ENCODE results near the gene SORCS2. TPM values are rescaled to one million over a fixed set of nuclear protein-coding genes. Genes with fewer than 3 reads are reported as not detected.

The SORCS2 gene
- polyA plus RNA-seq, 1 donor (not counting 4 experiments of a cell fraction or from before 2014, with no cell fraction given): 0.09 TPM

- Histone ChIP-seq H3K4me2 (ENCODE audit: control insufficient read depth, extremely low read depth, insufficient read depth, low read depth, low read length) (no peak overlapping the region), H3K36me3 (ENCODE audit: control insufficient read depth in 2 of 2, extremely low read depth in 1 of 2, insufficient read depth in 2 of 2, low read length in 2 of 2) (no peaks in the 10 kb centered on the region), H3K4me1 (ENCODE audit: control insufficient read depth, extremely low read depth, insufficient read depth, low read length) (no peaks in the 10 kb centered on the region), H3K4me3 (ENCODE audit: control insufficient read depth in 2 of 3, extremely low read depth in 1 of 3, insufficient read depth in 2 of 3, low read depth in 1 of 3, low read length in 3 of 3) (no peak overlapping the region), H3K9me1 (ENCODE audit: control insufficient read depth, extremely low read depth, insufficient read depth, low read length) (no peaks in the 10 kb centered on the region), H3K79me2 (ENCODE audit: control insufficient read depth, insufficient read depth, low read length) (no peaks in the 10 kb centered on the region), H3K9ac (ENCODE audit: control insufficient read depth, extremely low read depth, insufficient read depth, low read length) (no peak overlapping the region), H3K9me3 (ENCODE audit: control insufficient read depth, low read depth, low read length) (no peaks in the 10 kb centered on the region), H4K20me1 (ENCODE audit: control insufficient read depth, extremely low read depth, insufficient read depth, low read length) (no peaks in the 10 kb centered on the region), H3K27me3 (ENCODE audit: control insufficient read depth, extremely low read depth, insufficient read depth, low read length) (no peaks in the 10 kb centered on the region), H2AFZ (ENCODE audit: control insufficient read depth, low read length) (no peak overlapping the region), H3K27ac (ENCODE audit: control insufficient read depth, insufficient read depth, low read length) (no peak overlapping the region)
- DNase-seq (ENCODE audit: low read depth, low spot score): no peak
- no peak for TF ChIP-seq EZH2 (IDR thresholded peaks at IDR 0.05; ENCODE audit: low read length)
- TF ChIP-seq, protein P1, sequence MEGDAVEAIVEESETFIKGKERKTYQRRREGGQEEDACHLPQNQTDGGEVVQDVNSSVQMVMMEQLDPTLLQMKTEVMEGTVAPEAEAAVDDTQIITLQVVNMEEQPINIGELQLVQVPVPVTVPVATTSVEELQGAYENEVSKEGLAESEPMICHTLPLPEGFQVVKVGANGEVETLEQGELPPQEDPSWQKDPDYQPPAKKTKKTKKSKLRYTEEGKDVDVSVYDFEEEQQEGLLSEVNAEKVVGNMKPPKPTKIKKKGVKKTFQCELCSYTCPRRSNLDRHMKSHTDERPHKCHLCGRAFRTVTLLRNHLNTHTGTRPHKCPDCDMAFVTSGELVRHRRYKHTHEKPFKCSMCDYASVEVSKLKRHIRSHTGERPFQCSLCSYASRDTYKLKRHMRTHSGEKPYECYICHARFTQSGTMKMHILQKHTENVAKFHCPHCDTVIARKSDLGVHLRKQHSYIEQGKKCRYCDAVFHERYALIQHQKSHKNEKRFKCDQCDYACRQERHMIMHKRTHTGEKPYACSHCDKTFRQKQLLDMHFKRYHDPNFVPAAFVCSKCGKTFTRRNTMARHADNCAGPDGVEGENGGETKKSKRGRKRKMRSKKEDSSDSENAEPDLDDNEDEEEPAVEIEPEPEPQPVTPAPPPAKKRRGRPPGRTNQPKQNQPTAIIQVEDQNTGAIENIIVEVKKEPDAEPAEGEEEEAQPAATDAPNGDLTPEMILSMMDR (optimal IDR thresholded peaks at IDR 0.05 in 1 of 3, IDR thresholded peaks at IDR 0.05 in 1 of 3, conservative IDR thresholded peaks at IDR 0.05 in 1 of 3; ENCODE audit: extremely low read depth in 1 of 3, insufficient read depth in 2 of 3, low read length in 3 of 3): no peak
- dilution Hi-C loops (cut with MboI; ENCODE audit: extremely low pct_ligation_motif_present, low sequenced_read_pairs): no loop called here
- no peak for FAIRE-seq
Observed at GRCh38 chr4:7173841-7174449, 18.4 kb upstream of the SORCS2 start.

DNA sequence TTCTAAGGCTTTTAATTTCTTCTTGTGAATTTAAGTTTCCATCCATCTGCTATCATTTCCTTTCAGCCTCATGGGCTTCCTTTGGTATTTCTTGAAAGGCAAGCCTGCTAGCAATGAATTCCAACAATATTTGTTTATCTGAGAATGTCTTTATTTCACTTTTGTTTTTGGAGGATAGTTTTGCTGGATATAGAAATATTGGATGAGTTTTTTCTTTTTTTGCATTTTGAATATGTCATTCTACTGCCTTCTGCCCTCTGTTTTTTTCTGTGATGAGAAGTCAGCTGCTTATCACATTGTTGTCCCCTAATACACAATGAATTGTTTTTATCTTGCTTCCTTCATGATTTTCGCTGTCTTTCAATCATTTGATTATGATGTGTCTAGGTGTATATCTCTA, 13.2 kb upstream of the SORCS2 start:
- H3K9ac ChIP-seq (ENCODE audit: control insufficient read depth, extremely low read depth, insufficient read depth, low read length): no peak overlapping the region
- no peak for FAIRE-seq
- H3K4me1 ChIP-seq (ENCODE audit: control insufficient read depth, extremely low read depth, insufficient read depth, low read length): no peaks in the 10 kb centered on the region
- H3K9me3 ChIP-seq (ENCODE audit: control insufficient read depth, low read depth, low read length): no peaks in the 10 kb centered on the region
- no peak overlapping the region for H2AFZ ChIP-seq (ENCODE audit: control insufficient read depth, low read length)
- H3K4me3 ChIP-seq (ENCODE audit: control insufficient read depth in 2 of 3, extremely low read depth in 1 of 3, insufficient read depth in 2 of 3, low read depth in 1 of 3, low read length in 3 of 3): no peak overlapping the region
- H3K27ac ChIP-seq (ENCODE audit: control insufficient read depth, insufficient read depth, low read length): no peak overlapping the region
- dilution Hi-C loops (cut with MboI; ENCODE audit: extremely low pct_ligation_motif_present, low sequenced_read_pairs): no loop called here
- H3K9me1 ChIP-seq (ENCODE audit: control insufficient read depth, extremely low read depth, insufficient read depth, low read length): no peaks in the 10 kb centered on the region
- no peak for DNase-seq (ENCODE audit: low read depth, low spot score)
- H3K4me2 ChIP-seq (ENCODE audit: control insufficient read depth, extremely low read depth, insufficient read depth, low read depth, low read length): no peak overlapping the region
- no peaks in the 10 kb centered on the region for H3K79me2 ChIP-seq (ENCODE audit: control insufficient read depth, insufficient read depth, low read length)
- no peaks in the 10 kb centered on the region for H3K27me3 ChIP-seq (ENCODE audit: control insufficient read depth, extremely low read depth, insufficient read depth, low read length)
- no peaks in the 10 kb centered on the region for H4K20me1 ChIP-seq (ENCODE audit: control insufficient read depth, extremely low read depth, insufficient read depth, low read length)
- no peaks in the 10 kb centered on the region for H3K36me3 ChIP-seq (ENCODE audit: control insufficient read depth in 2 of 2, extremely low read depth in 1 of 2, insufficient read depth in 2 of 2, low read length in 2 of 2)
- no peak for TF ChIP-seq EZH2 (IDR thresholded peaks at IDR 0.05; ENCODE audit: low read length)
- TF ChIP-seq, protein P1 (optimal IDR thresholded peaks at IDR 0.05 in 1 of 3, IDR thresholded peaks at IDR 0.05 in 1 of 3, conservative IDR thresholded peaks at IDR 0.05 in 1 of 3; ENCODE audit: extremely low read depth in 1 of 3, insufficient read depth in 2 of 3, low read length in 3 of 3): no peak

Data from keratinocyte (primary cell).